ENCODE measurements around the gene RPS6KA5. TPM values are rescaled to one million over a fixed set of nuclear protein-coding genes. Genes with fewer than 3 reads are reported as not detected.

RPS6KA5 gene
- total and polyA plus RNA-seq, 2 donors from 2014 or later = 0.95 to 9.4 TPM

DNA sequence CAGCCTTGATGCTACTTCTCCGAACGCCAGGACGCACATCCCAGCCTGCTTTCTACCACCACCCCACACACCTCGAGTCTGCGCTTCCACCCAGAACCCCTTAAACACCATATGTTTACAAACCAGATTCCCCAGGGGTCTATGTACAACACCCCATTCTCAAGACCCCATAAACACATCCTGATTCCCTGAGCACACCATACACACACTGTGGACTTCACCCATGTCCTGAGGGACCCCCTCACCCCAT is 244.9 kb downstream of the RPS6KA5 start:
- FAIRE-seq (no peak), DNase-seq (no peak)
- H3K9me3 ChIP-seq (ENCODE audit: control insufficient read depth in 2 of 3, insufficient read depth in 1 of 3, low read length in 3 of 3) = no peaks in the 10 kb centered on the region
- peaks cover 0 to 19% (median 11%) of the 10 kb centered on the region in 3 donors for H3K4me1 ChIP-seq (ENCODE audit: control insufficient read depth in 2 of 3, insufficient read depth in 2 of 3, low read depth in 1 of 3, low read length in 3 of 3)
- intact Hi-C loops (cut with DNase I) = no loop called here
- no peaks in the 10 kb centered on the region for H3K27me3 ChIP-seq (ENCODE audit: control insufficient read depth, insufficient read depth, low read length)
- H3K36me3 ChIP-seq (ENCODE audit: control insufficient read depth in 2 of 3, insufficient read depth in 3 of 3, low read length in 3 of 3) = no peaks in the 10 kb centered on the region
- H3K9ac ChIP-seq (ENCODE audit: low read length in 3 of 3) = peak overlapping the region; percentile 73 to 76 (median 74)
- TF ChIP-seq CTCF (IDR thresholded peaks at IDR 0.05; ENCODE audit: borderline replicate concordance, extremely low read depth, insufficient read depth) = no peak
- H3K27ac ChIP-seq (ENCODE audit: low read depth in 2 of 2, low read length in 2 of 2) = no peak overlapping the region
- H3K4me3 ChIP-seq (ENCODE audit: low read length in 3 of 3) = peak overlapping the region; percentile 73 to 84 (median 82)

GRCh38 chr14:90814806-90815571 is 245.5 kb downstream of the RPS6KA5 start:
- Histone ChIP-seq H3K4me3 (ENCODE audit: low read length in 3 of 3) (peak overlapping the region; percentile 73 to 84 (median 82)), H3K36me3 (ENCODE audit: control insufficient read depth in 2 of 3, insufficient read depth in 3 of 3, low read length in 3 of 3) (no peaks in the 10 kb centered on the region), H3K27me3 (ENCODE audit: control insufficient read depth, insufficient read depth, low read length) (no peaks in the 10 kb centered on the region), H3K9me3 (ENCODE audit: control insufficient read depth in 2 of 3, insufficient read depth in 1 of 3, low read length in 3 of 3) (no peaks in the 10 kb centered on the region), H3K27ac (ENCODE audit: low read depth in 2 of 2, low read length in 2 of 2) (no peak overlapping the region), H3K9ac (ENCODE audit: low read length in 3 of 3) (peak overlapping the region in 2 of 3 donors; percentile 73 to 74), H3K4me1 (ENCODE audit: control insufficient read depth in 2 of 3, insufficient read depth in 2 of 3, low read depth in 1 of 3, low read length in 3 of 3) (peaks cover 0 to 22% (median 16%) of the 10 kb centered on the region in 3 donors)
- TF ChIP-seq CTCF (IDR thresholded peaks at IDR 0.05; ENCODE audit: borderline replicate concordance, extremely low read depth, insufficient read depth) = no peak
- DNase-seq (no peak), FAIRE-seq (no peak)
- intact Hi-C loops (cut with DNase I) = no loop called here

GRCh38 chr14:90813442-90813841 is 247.0 kb downstream of the RPS6KA5 start:
- Histone ChIP-seq H3K36me3 (ENCODE audit: control insufficient read depth in 2 of 3, insufficient read depth in 3 of 3, low read length in 3 of 3) (no peaks in the 10 kb centered on the region), H3K4me1 (ENCODE audit: control insufficient read depth in 2 of 3, insufficient read depth in 2 of 3, low read depth in 1 of 3, low read length in 3 of 3) (peaks cover 0 to 37% (median 27%) of the 10 kb centered on the region in 3 donors), H3K27ac (ENCODE audit: low read depth in 2 of 2, low read length in 2 of 2) (no peak overlapping the region), H3K9ac (ENCODE audit: low read length in 3 of 3) (no peak overlapping the region), H3K4me3 (ENCODE audit: low read length in 3 of 3) (no peak overlapping the region), H3K9me3 (ENCODE audit: control insufficient read depth in 2 of 3, insufficient read depth in 1 of 3, low read length in 3 of 3) (no peaks in the 10 kb centered on the region), H3K27me3 (ENCODE audit: control insufficient read depth, insufficient read depth, low read length) (no peaks in the 10 kb centered on the region)
- intact Hi-C loops (cut with DNase I) = no loop called here
- no peak for TF ChIP-seq CTCF (IDR thresholded peaks at IDR 0.05; ENCODE audit: borderline replicate concordance, extremely low read depth, insufficient read depth)
- DNase-seq (no peak), FAIRE-seq (no peak)
